HepG2 (cell line): Measurements from ENCODE around the gene ZNF276. TPM values are rescaled to one million over a fixed set of nuclear protein-coding genes. Genes with fewer than 3 reads are reported as not detected.

Source experiments
- ARNT ChIP-seq: fragments of 450-650 bp; IDR thresholded peaks from 2 replicates; pipeline ENCODE4 v1.6.1; 2017
- GPN1 ChIP-seq: sonication (generic); formaldehyde crosslinking; IDR thresholded peaks from 2 replicates; pipeline ENCODE4 v1.5.1; 2020; ENCODE audit warnings: missing genetic modification reagents, borderline replicate concordance
- KMT2B ChIP-seq: IDR thresholded peaks from 2 replicates; pipeline ENCODE4 v1.6.1; 2016; ENCODE audit warnings: missing genetic modification reagents, missing compliant biosample characterization
- LRRFIP1 ChIP-seq: sonication (generic); formaldehyde crosslinking; conservative IDR thresholded peaks from 2 replicates; pipeline ENCODE4 v1.4.0; 2020; ENCODE audit warnings: missing genetic modification reagents
- MAFK ChIP-seq, 2 experiments: IDR thresholded peaks in 1 of 2; conservative IDR thresholded peaks in 1 of 2; 2 replicates each; pipeline ENCODE4 v1.6.1; 2011; ENCODE audit warnings: improper control_type of control experiment in 2 of 2, low read length in 2 of 2
- NCOR1 ChIP-seq: fragments of 200-600 bp; sonication (generic); IDR thresholded peaks from 2 replicates; pipeline ENCODE4 v1.7.0; 2017; ENCODE audit warnings: antibody characterized with exemption, low read length, borderline replicate concordance
- NR3C1 ChIP-seq: sonication (generic); formaldehyde crosslinking; IDR thresholded peaks from 2 replicates; pipeline ENCODE4 v1.4.0; 2020; ENCODE audit warnings: missing genetic modification reagents
- POLR2G ChIP-seq: fragments of 200-400 bp; formaldehyde crosslinking; IDR thresholded peaks from 2 replicates; pipeline ENCODE4 v1.6.1; 2018; ENCODE audit warnings: mild to moderate bottlenecking, low read depth, low read length, moderate library complexity
- ZFX ChIP-seq: sonication (generic); formaldehyde crosslinking; IDR thresholded peaks from 2 replicates; pipeline ENCODE4 v1.4.0; 2020; ENCODE audit warnings: mild to moderate bottlenecking, low read depth, missing genetic modification reagents, moderate library complexity
- ZNF24 ChIP-seq: fragments of 450-650 bp; IDR thresholded peaks from 2 replicates; pipeline ENCODE4 v1.6.1; 2017; ENCODE audit warnings: antibody characterized with exemption, mild to moderate bottlenecking
- ZNF496 ChIP-seq: sonication (generic); formaldehyde crosslinking; IDR thresholded peaks from 2 replicates; pipeline ENCODE4 v1.8.1; 2023; ENCODE audit warnings: mild to moderate bottlenecking, moderate library complexity, missing genetic modification reagents; ENCODE audit not compliant: insufficient replicate concordance
- ZNF672 ChIP-seq: sonication (generic); formaldehyde crosslinking; IDR thresholded peaks from 2 replicates; pipeline ENCODE4 v1.8.1; 2022; ENCODE audit warnings: missing genetic modification reagents
- polyA plus RNA-seq, 8 experiments: library from polyadenylated mRNA; depleted of rRNA in 3 of 8; stranded (reverse) in 7 of 8; unstranded in 1 of 8; fragments of >200 nt; fragmentation: Illumina TruSeq in 4 of 8; extraction: Trizol in 4 of 8; gene quantifications; 2 replicates each; pipeline versions ENCODE4 v1.2.1 to v1.2.3, GENCODE V29; 2011 to 2016; ENCODE audit warnings: low read depth in 4 of 8, missing spikeins in 1 of 8, mixed read lengths in 1 of 8; ENCODE audit not compliant: insufficient read depth in 1 of 8
- total RNA-seq, 5 experiments: library from RNA; depleted of rRNA; stranded (reverse); fragments of >200 nt; fragmentation: Illumina TruSeq; extraction: Trizol; gene quantifications; 2 replicates each; pipeline ENCODE4 v1.2.3, GENCODE V29; 2016; ENCODE audit warnings: low read depth in 1 of 5
- TF ChIP-seq, protein P1 (sequence below): sonication (generic); formaldehyde crosslinking; IDR thresholded peaks from 2 replicates; pipeline ENCODE4 v1.5.0; 2020; ENCODE audit warnings: mild to moderate bottlenecking, missing genetic modification reagents, borderline replicate concordance
- TF ChIP-seq, protein P2 (sequence below): sonication (generic); formaldehyde crosslinking; IDR thresholded peaks from 2 replicates; pipeline ENCODE4 v1.4.0; 2020; ENCODE audit warnings: mild to moderate bottlenecking, missing genetic modification reagents
- TF ChIP-seq, protein P3 (sequence below): sonication (generic); formaldehyde crosslinking; IDR thresholded peaks from 2 replicates; pipeline ENCODE4 v1.4.0; 2020; ENCODE audit warnings: mild to moderate bottlenecking, missing genetic modification reagents

Gene ZNF276
- total and polyA plus RNA-seq, 2 of the 13 experiments (the other 11 are each of a cell fraction or from before 2014, with no cell fraction given): 17.7 to 18.0 TPM

DNA sequence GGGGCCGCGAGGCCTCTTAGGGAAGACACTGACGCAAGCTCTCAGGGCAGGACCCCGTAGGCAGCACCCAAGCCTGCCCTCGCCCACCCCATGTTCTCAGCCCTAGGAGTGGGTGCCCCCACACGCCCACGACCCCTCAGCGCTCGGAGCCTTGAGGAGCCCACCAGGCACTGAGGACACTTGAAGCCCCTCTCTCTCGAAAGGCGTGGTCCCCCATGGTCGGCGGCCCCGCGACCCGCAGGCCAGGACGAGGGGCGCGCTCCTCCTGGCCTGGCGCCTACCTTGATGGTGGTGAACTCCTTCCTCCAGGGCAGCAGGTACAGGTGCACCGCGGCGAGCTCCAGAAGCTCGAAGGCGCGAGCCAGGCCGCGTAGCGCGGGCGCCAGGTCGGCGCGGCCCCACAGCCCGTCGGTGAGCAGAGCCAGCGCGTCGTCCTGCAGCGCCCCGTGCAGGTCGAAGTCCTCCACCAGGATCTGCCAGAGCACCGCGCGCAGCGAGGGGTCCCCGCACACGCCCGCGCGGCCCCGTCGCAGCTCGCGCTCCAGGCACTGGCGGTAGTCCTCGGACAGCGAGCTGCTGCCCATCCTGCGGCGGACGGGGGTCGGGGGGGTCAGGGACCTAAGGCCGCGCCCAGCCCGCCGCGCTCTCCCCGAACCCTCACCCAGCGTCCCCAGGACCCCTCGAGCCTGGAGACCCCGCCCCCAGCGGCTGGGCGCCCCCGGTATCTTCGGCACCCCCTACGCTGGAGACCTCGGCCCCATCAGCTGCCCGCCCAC, 20.5 kb upstream of the ZNF276 start (continued):
- no peak for TF ChIP-seq KMT2B (CRISPR knock-in tag)
- TF ChIP-seq ZNF496 (CRISPR knock-in tag): no peak
- TF ChIP-seq ARNT: no peak
- no peak for TF ChIP-seq POLR2G
- TF ChIP-seq, protein P1, sequence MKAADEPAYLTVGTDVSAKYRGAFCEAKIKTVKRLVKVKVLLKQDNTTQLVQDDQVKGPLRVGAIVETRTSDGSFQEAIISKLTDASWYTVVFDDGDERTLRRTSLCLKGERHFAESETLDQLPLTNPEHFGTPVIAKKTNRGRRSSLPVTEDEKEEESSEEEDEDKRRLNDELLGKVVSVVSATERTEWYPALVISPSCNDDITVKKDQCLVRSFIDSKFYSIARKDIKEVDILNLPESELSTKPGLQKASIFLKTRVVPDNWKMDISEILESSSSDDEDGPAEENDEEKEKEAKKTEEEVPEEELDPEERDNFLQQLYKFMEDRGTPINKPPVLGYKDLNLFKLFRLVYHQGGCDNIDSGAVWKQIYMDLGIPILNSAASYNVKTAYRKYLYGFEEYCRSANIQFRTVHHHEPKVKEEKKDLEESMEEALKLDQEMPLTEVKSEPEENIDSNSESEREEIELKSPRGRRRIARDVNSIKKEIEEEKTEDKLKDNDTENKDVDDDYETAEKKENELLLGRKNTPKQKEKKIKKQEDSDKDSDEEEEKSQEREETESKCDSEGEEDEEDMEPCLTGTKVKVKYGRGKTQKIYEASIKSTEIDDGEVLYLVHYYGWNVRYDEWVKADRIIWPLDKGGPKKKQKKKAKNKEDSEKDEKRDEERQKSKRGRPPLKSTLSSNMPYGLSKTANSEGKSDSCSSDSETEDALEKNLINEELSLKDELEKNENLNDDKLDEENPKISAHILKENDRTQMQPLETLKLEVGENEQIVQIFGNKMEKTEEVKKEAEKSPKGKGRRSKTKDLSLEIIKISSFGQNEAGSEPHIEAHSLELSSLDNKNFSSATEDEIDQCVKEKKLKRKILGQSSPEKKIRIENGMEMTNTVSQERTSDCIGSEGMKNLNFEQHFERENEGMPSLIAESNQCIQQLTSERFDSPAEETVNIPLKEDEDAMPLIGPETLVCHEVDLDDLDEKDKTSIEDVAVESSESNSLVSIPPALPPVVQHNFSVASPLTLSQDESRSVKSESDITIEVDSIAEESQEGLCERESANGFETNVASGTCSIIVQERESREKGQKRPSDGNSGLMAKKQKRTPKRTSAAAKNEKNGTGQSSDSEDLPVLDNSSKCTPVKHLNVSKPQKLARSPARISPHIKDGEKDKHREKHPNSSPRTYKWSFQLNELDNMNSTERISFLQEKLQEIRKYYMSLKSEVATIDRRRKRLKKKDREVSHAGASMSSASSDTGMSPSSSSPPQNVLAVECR (CRISPR knock-in tag): no peak
- TF ChIP-seq NR3C1 (CRISPR knock-in tag): no peak
- no peak for TF ChIP-seq ZNF24
- no peak; the same call in 1 of the 2 replicates for TF ChIP-seq ZNF672 (CRISPR knock-in tag)
- TF ChIP-seq, protein P2, sequence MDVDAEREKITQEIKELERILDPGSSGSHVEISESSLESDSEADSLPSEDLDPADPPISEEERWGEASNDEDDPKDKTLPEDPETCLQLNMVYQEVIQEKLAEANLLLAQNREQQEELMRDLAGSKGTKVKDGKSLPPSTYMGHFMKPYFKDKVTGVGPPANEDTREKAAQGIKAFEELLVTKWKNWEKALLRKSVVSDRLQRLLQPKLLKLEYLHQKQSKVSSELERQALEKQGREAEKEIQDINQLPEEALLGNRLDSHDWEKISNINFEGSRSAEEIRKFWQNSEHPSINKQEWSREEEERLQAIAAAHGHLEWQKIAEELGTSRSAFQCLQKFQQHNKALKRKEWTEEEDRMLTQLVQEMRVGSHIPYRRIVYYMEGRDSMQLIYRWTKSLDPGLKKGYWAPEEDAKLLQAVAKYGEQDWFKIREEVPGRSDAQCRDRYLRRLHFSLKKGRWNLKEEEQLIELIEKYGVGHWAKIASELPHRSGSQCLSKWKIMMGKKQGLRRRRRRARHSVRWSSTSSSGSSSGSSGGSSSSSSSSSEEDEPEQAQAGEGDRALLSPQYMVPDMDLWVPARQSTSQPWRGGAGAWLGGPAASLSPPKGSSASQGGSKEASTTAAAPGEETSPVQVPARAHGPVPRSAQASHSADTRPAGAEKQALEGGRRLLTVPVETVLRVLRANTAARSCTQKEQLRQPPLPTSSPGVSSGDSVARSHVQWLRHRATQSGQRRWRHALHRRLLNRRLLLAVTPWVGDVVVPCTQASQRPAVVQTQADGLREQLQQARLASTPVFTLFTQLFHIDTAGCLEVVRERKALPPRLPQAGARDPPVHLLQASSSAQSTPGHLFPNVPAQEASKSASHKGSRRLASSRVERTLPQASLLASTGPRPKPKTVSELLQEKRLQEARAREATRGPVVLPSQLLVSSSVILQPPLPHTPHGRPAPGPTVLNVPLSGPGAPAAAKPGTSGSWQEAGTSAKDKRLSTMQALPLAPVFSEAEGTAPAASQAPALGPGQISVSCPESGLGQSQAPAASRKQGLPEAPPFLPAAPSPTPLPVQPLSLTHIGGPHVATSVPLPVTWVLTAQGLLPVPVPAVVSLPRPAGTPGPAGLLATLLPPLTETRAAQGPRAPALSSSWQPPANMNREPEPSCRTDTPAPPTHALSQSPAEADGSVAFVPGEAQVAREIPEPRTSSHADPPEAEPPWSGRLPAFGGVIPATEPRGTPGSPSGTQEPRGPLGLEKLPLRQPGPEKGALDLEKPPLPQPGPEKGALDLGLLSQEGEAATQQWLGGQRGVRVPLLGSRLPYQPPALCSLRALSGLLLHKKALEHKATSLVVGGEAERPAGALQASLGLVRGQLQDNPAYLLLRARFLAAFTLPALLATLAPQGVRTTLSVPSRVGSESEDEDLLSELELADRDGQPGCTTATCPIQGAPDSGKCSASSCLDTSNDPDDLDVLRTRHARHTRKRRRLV (CRISPR knock-in tag): 0 out of 2 replicates have a peak, but pooled peaks have one; percentile 45
- TF ChIP-seq LRRFIP1: no peak; the same call in 1 of the 2 replicates
- TF ChIP-seq, protein P3, sequence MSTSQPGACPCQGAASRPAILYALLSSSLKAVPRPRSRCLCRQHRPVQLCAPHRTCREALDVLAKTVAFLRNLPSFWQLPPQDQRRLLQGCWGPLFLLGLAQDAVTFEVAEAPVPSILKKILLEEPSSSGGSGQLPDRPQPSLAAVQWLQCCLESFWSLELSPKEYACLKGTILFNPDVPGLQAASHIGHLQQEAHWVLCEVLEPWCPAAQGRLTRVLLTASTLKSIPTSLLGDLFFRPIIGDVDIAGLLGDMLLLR (CRISPR knock-in tag): peak; percentile 81
- peak; percentile 70 for TF ChIP-seq ZFX
- TF ChIP-seq GPN1: peak; percentile 43; the same call in 1 of the 2 replicates
- TF ChIP-seq MAFK (conservative IDR thresholded peaks at IDR 0.05 in 1 of 2, IDR thresholded peaks at IDR 0.05 in 1 of 2; ENCODE audit: low read length in 2 of 2): no peak
- no peak for TF ChIP-seq NCOR1
